Stimulated activated CD8-positive, alpha-beta memory T cell treated with anti-CD3 and anti-CD28 coated beads, Interleukin-7, amount 100 ng/mL, for 24 hours (primary cell): ENCODE results near the gene GIPC1.

Experiments used
- DNase-seq: peaks from one replicate; pipeline ENCODE4 v3.0.0-alpha.2; 2020; ENCODE audit warnings: low read depth

Gene GIPC1

DNA sequence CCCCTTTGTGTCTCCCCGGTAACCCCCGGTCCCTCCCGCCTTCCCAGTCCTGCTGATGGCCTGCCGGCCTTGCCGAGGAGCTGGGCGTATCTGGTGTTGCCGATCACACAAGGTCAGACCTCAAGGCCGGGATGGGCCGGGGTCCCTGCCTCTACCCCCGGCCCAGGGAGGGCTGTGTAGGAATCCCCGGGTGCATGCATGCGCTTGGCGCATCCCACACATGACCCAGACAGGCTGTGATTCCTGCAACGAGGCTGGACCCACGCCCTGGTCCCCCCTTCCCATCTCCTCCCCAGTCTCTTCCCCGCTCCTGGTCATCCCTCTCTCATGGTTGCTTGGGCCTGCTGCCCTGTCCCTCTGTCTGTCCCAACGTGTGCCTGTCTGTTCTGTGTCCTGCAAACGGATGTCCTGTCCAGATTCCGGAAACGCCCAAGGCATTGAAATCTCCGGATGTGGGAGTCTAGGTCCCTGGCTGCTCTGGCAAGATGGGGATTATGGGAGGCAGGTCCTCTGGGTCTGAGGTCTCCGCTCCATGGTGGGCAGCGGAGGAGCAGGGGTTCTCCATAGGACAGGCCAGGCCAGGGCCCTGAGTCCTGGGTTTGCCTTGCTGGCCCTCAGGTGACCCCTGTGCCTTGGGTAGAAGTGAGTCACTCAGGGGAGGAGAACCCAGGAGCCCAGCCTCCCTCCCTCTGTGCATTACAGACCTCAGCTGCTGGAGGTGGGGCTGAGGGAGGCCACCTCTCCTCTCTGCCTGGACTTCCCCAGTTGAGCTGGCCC is 61.2 kb downstream of the GIPC1 start:
- DNase-seq = no peak

- DNase-seq = no peak
These were observed 62.1 kb downstream of the GIPC1 start for GRCh38 chr19:14433554-14434501.

GRCh38 chr19:14432791-14433553 is 63.0 kb downstream of the GIPC1 start, which contains the start of gene PKN1:
TSS of gene PKN1 (plus strand) at chr19:14433306. CDS start at chr19:14433522, 216 bp downstream.
- DNase-seq = no peak

DNA sequence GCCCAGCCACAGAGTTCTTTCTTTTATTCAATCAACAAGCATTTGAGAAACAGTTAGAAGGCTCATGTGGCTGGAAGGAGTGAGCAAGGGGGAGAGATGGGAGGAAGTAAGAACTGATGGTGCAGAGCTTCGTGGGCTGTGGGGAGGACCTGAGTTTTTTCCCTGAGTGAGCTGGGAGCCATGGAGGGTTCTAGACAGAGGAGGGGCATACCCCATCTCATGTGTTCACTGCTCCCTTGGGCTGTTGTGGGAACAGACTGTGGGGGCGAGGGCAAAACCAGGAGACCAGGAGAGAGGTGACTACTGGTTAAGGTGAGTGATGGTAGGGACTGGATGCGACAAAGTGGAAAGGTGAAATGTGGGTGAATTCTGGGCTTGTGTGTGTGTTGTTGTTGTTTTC is 65.2 kb downstream of the GIPC1 start:
- DNase-seq = no peak

GRCh38 chr19:14428882-14429416 is 67.0 kb downstream of the GIPC1 start:
- DNase-seq = no peak
